Skin epidermis (tissue), 12 donors: ENCODE measurements around the gene LAMB4.
A peak's percentile ranks its signal among the peaks of the same experiment; 100 is the strongest.

Source experiments
- H3K27ac ChIP-seq, 21 experiments: fragments of 200-600 bp; sonication (generic) in 11 of 21; one replicate each; pipeline ENCODE4 v1.5.0; 2020; ENCODE audit warnings: mild to moderate bottlenecking in 3 of 21, inconsistent platforms in 2 of 21, moderate library complexity in 2 of 21
- H3K4me3 ChIP-seq, 7 experiments: fragments of 200-600 bp; sonication (generic) in 2 of 7; one replicate each; pipeline ENCODE4 v1.5.0; 2020; ENCODE audit warnings: inconsistent platforms in 2 of 7, mild to moderate bottlenecking in 2 of 7, moderate library complexity in 1 of 7

LAMB4 gene

GRCh38 chr7:108086546-108086945, 43.6 kb downstream of the LAMB4 start:
- Histone ChIP-seq H3K27ac (peak overlapping the region in 1 of 21 experiments; percentile 14), H3K4me3 (no peak overlapping the region)

GRCh38 chr7:108083980-108084379, 46.2 kb downstream of the LAMB4 start:
- Histone ChIP-seq H3K27ac (no peak overlapping the region), H3K4me3 (no peak overlapping the region)

- H3K27ac ChIP-seq = peak overlapping the region in 5 of 21 experiments; percentile 10 to 58 (median 42)
- no peak overlapping the region for H3K4me3 ChIP-seq
Observed at GRCh38 chr7:108079648-108080591, 50.2 kb downstream of the LAMB4 start.

- no peak overlapping the region for H3K4me3 ChIP-seq
- peak overlapping the region in 5 of 21 experiments; percentile 10 to 58 (median 42) for H3K27ac ChIP-seq
Observed at GRCh38 chr7:108079276-108079647, 50.9 kb downstream of the LAMB4 start.

GRCh38 chr7:108078691-108079090, 51.5 kb downstream of the LAMB4 start:
- peak overlapping the region in 4 of 21 experiments; percentile 26 to 56 (median 48) for H3K27ac ChIP-seq

GRCh38 chr7:108078211-108078673, 51.9 kb downstream of the LAMB4 start:
- Histone ChIP-seq H3K27ac (peak overlapping the region in 3 of 21 experiments; percentile 26 to 56 (median 50)), H3K4me3 (no peak overlapping the region)

More at GRCh38 chr7:108078691-108079090, 51.5 kb downstream of the LAMB4 start:
- H3K4me3 ChIP-seq = no peak overlapping the region

- Histone ChIP-seq H3K27ac (peak overlapping the region in 3 of 21 experiments; percentile 26 to 56 (median 50)), H3K4me3 (no peak overlapping the region)
Observed at GRCh38 chr7:108077709-108078108, 52.5 kb downstream of the LAMB4 start.

- Histone ChIP-seq H3K4me3 (no peak overlapping the region), H3K27ac (no peak overlapping the region)
Observed at GRCh38 chr7:108076156-108076555, 54.0 kb downstream of the LAMB4 start.

- no peak overlapping the region for H3K4me3 ChIP-seq
- no peak overlapping the region for H3K27ac ChIP-seq
Observed at GRCh38 chr7:108073305-108074070, 56.7 kb downstream of the LAMB4 start.

- no peak overlapping the region for H3K27ac ChIP-seq
- no peak overlapping the region for H3K4me3 ChIP-seq
Observed at GRCh38 chr7:108072739-108073138, 57.4 kb downstream of the LAMB4 start.

- H3K4me3 ChIP-seq = no peak overlapping the region
Observed at GRCh38 chr7:108072116-108072515, 58.0 kb downstream of the LAMB4 start.

GRCh38 chr7:108071551-108071950, 58.6 kb downstream of the LAMB4 start:
- Histone ChIP-seq H3K27ac (no peak overlapping the region), H3K4me3 (no peak overlapping the region)

More at GRCh38 chr7:108072116-108072515, 58.0 kb downstream of the LAMB4 start:
- H3K27ac ChIP-seq = no peak overlapping the region

GRCh38 chr7:108069646-108070045, 60.5 kb downstream of the LAMB4 start:
- no peak overlapping the region for H3K27ac ChIP-seq
- no peak overlapping the region for H3K4me3 ChIP-seq

- no peak overlapping the region for H3K27ac ChIP-seq
- H3K4me3 ChIP-seq = no peak overlapping the region
Observed at GRCh38 chr7:108067844-108068243, 62.3 kb downstream of the LAMB4 start.

- H3K4me3 ChIP-seq = no peak overlapping the region
- no peak overlapping the region for H3K27ac ChIP-seq
Observed at GRCh38 chr7:108066486-108066885, 63.7 kb downstream of the LAMB4 start.

- no peak overlapping the region for H3K27ac ChIP-seq
- H3K4me3 ChIP-seq = no peak overlapping the region
Observed at GRCh38 chr7:108063520-108063933, 66.6 kb downstream of the LAMB4 start.

GRCh38 chr7:108062250-108063014, 67.7 kb downstream of the LAMB4 start:
- no peak overlapping the region for H3K27ac ChIP-seq
- no peak overlapping the region for H3K4me3 ChIP-seq

- Histone ChIP-seq H3K4me3 (no peak overlapping the region), H3K27ac (no peak overlapping the region)
Observed at GRCh38 chr7:108059526-108059925, 70.6 kb downstream of the LAMB4 start.

GRCh38 chr7:108057951-108058481, 72.1 kb downstream of the LAMB4 start:
- H3K4me3 ChIP-seq = no peak overlapping the region
- no peak overlapping the region for H3K27ac ChIP-seq
